GM20431 (cell line): ENCODE measurements around the gene JAM3.
"Not testable (repeated sequence)": the region's sequence is repeated elsewhere in the genome, so short reads cannot be mapped to it uniquely, and the experiment has no call there.

Source experiments
- in situ Hi-C: fragments of 300-500 bp; cut with MseI, MboI; formaldehyde crosslinking; loops from one replicate; pipeline ENCODE4 v1.15.0; 2020; ENCODE audit warnings: low sequenced_read_pairs; ENCODE audit not compliant: unreplicated experiment

The JAM3 gene

DNA sequence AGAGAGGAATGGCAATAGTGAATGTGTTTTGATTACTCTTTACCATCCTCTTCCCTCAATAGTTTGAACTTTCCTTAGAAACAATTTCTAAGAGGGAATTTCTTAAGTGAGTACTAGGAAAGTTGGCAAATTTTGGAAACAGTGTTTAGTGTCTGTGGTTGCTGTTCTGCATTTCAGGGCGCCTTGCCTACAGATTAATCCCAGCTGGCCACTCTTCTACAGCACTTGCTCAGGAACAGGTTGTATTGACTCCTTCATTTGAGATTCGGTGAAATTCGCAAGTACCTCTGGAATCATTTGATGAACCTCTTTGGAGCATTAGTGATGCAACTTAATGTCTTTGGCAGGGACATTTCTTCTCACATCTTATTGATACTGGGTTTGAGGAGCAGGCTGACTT is 28.3 kb downstream of the JAM3 start:
- in situ Hi-C loops, result no loop called here

DNA sequence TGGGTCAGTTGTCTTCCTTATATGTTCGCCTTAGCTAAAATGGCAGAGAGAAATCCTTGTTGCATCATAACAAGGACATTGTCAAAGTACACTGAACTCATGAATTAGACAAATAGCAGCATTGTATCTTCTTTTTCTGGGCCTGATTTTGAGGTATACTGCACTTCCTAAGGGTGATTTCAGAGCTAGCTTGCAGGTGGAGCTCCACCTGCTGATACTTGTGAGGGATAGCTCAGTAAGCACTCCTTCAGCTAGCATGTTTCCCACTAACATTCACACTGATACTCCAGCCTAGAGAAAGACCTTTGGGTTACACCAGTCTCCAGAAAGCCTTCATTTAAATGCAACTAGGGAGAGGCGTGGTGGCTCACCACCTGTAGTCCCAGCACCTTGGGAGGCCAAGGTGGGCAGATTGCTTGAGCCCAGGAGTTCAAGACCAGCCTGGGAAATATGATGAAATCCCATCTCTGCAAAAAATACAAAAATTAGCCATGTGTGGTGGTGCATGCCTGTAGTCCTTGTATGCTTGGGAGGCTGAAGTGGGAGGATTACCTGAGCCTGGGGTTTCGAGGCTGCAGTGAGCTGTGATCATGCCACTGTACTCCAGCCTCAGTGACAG is 29.8 kb downstream of the JAM3 start:
- in situ Hi-C loops, result no loop called here

DNA sequence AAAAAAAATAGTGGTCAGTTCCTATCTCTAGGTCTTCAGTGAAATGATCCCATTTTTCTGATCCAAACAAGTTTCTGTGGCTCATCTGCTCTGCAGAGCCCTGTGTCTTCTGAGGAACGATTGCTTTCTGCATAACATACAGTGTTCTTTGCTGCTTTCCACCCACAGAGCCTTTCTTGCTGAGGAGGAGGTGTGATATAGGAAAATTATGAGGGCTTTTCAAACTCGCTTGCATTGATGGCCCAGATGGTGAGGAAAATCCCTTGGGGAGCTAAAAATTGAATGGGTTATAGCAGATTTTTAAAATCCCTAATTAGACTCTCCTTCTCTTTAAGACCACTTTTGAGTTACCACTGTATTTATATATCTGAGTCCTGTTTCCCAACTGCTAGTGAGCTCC is 31.3 kb downstream of the JAM3 start:
- in situ Hi-C loops, result no loop called here

DNA sequence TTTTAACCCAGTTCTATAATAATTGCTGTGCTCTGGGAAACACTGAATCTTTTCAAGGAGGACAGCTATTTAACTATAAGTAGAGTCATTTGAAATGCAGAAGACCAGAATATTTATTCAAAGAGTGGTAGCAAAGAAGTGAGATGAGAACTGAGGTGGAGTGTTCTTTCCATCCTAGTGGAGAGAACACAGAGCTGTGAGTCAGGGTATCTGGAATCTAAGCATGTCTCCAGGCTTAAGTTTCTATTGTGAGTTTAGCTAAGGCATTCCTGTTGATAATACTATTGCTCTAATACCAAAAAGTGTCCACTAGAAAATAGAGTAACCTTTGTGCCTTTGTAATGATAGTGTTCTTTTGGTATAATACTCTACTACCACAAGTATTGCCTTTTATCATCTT is 32.4 kb downstream of the JAM3 start:
- in situ Hi-C loops, result no loop called here

DNA sequence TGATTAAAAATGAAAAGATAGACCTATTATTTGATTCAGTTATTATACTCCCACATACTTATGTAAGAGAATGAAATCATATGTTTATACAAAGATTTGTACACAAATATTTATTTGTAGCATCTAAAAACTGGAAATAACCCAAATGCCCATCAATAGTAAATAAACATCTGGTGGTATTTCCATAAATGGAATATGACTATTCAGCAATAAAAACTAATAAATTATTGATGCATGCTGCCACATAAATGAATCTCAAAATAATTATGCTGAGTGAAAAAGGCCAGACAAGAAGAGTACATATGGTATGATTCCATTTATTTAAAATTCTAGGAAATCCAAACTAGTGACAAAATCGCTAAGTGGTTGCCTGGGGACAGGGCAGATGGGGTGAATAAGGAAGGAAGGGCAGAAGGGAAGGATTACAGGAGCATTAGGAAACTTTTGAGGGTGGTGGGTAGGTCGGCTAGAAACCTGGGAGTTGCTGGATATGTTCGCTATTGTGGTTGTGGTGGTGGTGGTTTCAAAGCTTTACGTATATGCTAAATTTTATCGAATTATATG is 41.5 kb downstream of the JAM3 start:
- in situ Hi-C loops, result no loop called here

DNA sequence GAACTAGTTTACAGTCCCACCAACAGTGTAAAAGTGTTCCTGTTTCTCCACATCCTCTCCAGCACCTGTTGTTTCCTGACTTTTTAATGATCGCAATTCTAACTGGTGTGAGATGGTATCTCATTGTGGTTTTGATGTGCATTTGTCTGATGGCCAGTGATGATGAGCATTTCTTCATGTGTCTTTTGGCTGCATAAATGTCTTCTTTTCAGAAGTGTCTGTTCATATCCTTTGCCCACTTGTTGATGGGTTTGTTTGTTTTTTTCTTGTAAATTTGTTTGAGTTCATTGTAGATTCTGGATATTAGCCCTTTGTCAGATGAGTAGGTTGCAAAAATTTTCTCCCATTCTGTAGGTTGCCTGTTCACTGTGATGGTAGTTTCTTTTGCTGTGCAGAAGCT is 44.9 kb downstream of the JAM3 start:
- in situ Hi-C loops, result not testable (repeated sequence)

DNA sequence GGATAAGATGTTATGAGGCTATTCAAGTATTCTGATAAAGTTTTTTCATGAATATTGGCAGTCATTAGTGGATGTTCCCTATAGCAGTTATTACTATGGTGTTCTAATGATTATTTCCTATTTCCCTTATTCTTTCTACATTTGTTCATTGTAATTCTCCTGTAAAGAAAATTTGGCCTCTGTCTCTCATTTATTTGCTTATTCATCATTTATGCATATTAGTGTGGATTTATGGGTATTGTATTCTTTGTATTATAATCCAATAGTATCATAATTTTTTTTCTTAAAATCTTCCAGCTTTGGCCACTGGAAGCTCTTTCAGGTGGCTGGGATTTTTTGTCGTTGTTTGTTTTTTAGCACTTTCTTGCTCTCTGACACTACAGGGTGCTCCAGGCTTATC is 47.3 kb downstream of the JAM3 start:
- in situ Hi-C loops, result no loop called here

DNA sequence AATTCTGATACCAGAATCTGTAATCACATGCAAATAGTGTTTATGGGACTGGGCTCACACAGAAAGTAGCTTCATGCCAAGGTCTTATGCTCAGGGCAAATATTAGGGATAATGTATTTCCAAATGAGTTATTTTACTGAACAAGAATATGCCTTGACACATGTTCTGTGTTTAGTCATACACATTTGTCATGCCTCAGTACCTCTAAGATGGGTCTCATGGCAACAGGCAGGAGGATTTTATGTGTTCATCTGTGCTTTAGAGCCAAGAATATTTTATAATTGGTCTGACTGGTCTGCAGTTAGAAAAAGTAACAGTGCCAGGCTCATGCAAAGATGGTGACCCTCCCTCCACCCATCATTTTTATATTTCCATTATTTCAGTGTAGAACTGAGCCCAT is 49.1 kb downstream of the JAM3 start:
- in situ Hi-C loops, result no loop called here

DNA sequence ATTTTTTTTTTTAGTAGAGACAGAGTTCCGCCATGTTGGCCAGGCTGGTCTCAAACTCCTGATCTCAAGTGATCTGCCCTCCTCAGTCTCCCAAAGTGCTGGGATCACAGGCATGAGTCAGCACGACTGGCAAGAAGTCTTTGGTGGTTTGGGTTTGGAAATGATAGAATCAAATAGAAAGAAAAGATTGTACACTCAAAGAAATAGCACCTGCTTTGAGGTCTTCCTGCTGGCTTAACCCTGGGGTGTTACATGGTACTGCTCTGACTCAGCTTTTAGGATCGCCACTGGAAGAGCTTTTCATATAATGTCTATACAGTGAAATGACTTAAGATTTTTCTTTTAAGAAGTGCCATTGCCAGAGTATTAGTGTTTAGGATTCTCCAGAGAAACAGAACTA is 50.2 kb downstream of the JAM3 start:
- in situ Hi-C loops, result no loop called here

DNA sequence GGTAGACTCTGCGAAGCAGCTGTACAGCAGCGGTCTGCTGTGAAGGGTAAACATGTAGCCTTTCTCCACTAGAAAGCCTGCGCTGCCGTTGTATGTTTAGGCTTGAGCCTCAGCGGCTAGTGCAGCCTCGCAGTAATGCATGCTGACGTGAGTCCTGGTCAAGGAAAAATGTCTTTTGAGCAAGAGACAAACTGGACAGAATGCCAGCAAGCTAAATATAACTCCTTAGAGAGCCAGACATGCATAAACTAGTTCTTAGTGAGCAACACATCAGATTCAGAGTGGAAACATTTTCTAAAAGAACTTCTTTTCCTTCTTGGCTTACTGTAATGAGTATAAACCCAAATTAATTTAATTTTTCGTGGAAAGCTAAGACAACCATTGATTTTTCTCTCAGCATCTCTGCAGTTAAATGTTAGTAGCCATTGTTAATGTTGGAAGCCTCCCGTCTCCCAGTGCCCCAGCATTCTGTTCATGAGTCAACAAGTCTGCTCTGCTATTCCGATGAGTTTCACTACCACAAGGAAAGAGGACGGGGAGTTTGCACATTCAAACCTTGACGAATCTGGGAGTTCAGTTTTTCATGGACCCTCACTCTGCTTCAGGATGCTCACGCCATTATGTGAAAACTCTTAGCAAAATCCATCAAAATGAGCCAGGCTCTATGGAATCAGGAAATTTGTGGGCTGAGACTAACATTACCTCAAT is 51.4 kb downstream of the JAM3 start:
- in situ Hi-C loops, result no loop called here

DNA sequence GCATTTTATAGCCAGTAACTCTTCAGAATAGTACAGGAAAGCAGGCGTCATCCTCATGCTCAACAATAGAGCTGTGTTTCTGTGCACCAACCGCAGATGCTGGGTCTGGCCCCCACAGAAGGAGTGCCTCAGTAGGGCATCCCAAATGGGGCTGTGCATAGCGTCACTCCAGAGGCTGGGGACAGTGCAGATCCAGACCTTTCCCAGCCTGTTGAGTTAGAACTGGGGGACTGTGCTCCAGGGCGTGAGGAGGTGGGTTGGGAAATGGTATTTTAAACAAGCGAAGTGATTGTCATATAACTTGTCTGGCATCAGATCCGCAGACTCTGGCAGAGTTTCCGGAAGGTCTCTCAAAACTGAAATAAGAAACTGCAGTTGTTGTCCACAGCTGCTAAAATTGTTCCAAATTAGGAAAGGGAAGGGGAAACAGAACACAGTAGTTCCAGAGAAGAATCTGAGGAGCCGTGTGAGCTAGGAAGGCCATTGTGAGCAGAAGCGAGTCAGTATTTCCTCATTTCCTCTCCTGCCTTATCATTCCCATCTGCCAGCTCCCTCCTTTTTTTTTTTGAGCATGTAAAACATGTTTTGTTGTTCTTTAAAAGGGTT is 52.2 kb downstream of the JAM3 start:
- in situ Hi-C loops, result no loop called here

DNA sequence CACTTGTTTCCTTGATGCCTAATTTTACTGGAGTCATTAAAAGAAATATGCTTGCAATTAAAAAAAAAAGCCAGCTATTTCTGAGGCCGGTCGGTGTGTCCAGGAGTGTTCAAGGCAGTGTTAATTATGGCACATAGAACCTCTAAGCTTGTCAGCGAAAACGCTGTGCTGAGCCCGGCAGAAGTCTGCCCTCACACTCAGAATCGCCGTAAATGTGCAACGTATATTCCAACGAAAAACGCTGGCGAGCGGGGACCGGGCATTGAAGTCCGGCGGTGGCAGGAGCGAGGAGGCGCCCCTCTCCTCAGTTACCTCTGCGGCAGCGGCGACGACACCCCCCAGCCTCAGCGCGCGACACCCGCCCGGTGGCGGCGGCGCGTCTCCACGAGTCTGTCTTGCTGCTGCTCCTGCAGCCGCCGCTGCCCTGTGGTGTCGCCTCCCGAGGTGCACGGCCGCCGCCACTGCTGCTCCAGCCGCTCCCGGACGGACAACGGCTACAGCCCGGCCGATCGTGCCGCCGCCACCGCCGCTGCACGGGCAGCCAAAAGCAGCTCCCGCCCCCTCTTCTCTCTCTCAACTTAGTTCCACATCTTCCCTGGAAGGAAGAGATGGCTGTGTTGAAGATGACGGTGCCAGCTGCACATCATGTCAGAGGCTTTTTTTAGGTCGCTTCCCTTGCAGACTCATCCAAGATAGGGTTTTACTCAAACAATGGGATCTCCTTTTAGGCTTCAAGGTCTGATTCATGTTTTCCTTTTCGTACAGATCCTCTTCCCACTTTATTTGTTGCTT is 56.0 kb downstream of the JAM3 start:
- in situ Hi-C loops, result no loop called here

DNA sequence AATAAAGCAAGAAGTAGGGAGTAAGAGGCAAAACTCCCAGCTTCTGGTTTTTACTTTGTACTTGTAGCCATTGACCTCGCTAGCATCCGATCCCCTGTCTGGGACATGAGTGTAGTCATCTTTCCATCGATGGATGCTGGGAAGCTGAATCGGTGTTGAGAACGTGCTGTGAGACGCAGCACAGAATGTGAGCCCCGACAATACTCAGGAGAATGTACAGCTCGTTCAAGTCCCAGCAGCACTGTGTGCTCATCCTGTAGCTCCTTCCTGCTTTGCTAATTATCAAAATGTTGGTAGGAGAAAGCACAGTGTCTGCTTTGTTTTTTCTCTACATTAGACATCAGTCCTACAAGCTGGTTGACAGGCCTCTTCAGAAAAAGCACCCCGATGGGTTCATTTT is 56.6 kb downstream of the JAM3 start:
- in situ Hi-C loops, result no loop called here

DNA sequence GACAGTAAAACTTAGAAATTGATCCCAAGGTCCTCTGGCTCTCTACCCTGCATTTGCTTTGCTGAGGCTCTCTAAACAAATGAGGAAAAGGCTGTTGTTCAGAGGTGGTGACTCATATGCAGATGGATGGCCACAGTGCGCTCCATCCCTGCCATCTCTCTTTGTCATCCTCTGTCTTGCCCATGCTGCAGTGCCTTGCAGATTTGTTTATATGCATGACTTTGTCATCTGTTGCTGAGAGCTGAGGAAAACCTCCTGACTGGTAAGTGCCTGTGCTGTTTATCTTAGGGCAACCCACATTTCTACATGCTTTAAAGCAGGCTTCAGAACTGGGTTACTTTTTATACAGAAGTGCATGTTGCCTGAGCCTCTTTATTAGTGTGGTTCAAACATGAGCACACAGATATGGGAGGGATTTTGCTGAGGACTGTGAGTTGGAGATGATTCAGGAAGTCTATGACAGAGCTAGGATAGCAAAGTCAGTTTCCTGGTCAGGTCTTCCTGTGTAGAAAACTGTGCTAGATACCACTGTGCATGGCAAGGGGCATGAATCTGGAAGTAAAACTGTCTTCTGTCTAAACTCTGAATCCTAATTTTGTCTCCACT is 57.4 kb downstream of the JAM3 start:
- in situ Hi-C loops, result no loop called here

DNA sequence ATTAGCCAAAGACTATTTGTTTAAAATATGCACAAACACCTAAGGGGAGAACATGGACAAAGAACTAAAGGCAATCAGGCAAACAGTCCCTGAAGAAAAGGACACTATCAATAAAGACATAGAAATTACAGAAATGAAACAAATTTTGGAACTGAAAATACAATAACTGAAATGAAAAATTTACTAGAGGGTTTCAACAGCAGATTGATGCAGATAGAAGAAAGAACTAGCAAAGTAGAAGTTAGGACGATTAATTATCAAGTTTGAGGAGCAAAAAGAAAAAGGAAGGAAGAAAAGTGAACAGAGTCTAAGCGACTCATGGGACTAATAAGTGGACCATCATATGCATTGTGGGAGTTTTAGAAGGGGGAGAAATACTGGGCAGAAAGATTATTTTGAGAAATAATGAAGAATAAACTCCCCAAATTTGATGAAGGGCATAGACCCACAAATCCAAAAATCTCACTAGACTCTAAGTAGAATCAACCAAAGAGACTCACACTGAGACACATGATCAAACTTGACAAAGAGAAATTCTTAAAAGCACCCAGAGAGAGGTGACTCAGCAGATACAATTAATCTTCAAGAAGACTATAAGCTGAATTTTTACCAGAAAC is 62.9 kb downstream of the JAM3 start:
- in situ Hi-C loops, result no loop called here

DNA sequence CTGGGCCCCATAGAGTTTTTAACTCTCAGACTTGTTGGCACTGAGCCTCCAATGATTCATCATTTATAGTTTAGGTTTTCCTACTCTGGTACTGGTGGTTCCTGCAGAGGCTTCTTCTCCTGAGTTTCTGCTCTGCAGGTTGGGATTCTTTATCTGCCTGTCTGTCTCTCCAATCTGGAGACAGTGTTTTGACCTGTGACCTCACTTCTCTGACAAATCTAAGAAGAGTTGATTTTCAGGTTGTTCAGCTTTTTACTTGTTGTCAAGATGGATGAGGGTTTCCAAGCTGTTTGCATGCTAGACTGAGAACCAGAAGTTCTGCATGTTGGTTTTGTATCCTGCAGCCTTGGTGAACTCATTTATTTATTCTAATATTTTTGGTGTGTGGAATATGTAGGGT is 63.9 kb downstream of the JAM3 start:
- in situ Hi-C loops, result no loop called here

DNA sequence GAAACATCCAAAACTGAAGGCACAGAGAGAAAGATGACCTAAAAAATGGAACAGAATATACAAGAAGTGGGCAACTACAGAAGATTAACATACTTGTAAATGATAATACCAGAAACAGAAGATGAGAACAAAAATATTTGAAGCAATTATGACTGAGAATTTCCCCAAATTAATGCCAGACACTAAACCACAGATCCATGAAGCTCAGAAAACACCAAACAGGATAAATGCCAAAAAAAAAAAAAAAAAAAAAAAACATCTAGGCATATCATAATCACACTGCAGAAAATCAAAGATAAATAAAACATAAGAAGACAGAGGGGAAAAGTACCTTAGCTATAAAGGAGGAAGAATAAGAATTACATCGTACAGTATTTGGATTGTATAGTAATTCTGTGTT is 65.3 kb downstream of the JAM3 start:
- in situ Hi-C loops, result no loop called here

DNA sequence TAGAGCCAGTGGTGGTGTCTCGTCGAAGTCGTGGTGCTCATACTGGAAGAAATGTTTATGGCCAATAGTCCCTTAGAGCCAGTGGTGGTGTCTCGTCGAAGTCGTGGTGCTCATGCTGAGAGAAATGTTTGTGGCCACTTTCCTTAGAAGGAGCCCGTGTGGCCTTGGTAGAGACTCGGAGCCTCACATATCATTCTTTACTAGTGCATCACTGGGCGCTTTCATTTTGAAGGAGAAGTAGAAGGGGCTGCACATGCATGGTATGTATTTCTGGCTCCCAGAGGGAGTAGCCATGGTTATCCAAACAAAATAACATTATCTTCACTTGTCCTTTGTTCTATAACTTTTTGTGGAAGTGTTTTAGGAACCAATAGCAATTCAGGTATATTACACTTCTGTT is 69.5 kb downstream of the JAM3 start:
- in situ Hi-C loops, result no loop called here

DNA sequence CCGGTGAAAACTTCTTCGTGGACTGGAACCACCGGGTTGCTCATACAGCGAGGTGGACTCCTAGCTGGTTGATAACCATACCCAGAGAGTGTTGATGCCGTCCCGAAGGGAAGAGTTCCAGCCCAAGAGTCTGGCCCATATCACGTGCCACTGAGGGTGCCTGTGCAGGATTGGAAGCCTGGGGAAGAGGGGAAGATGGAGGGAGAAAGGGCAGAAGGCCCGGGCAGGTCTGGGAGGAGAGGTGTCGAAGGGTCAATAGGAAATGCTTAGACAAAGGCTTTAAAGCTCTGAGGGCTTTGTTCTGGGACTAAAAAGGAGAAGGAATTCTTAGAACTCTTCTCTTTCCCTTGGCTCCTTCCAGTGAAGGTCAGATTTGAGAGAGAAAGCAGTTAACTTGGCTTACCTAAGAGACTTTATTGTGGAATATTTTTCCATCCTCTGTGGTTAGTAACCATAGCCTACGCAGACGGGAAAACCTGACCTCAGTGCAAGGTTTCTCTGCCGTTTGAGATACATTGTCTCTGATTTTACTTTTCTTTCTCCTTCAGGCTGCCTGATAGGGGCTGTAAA is 70.5 kb downstream of the JAM3 start:
- in situ Hi-C loops, result no loop called here
